CD14-positive monocyte (primary cell): ENCODE measurements around the gene TNNT3. TPM values are rescaled to one million over a fixed set of nuclear protein-coding genes. Genes with fewer than 3 reads are reported as not detected.

ENCODE experiments used
- DNase-seq, 3 donors: peaks; one replicate each; pipeline ENCODE4 v3.0.0-alpha.2; 2011 to 2022
- H2AFZ ChIP-seq: 2 replicates; pipeline ENCODE4 v1.6.0; 2012; ENCODE audit warnings: mild to moderate bottlenecking, low read depth, low read length, inconsistent platforms; ENCODE audit not compliant: insufficient read depth, poor library complexity, severe bottlenecking
- H3K27ac ChIP-seq, 2 donors: 1 replicate in 1 of 2; 2 replicates in 1 of 2; pipeline ENCODE4 v1.5.1; 2012 to 2013; ENCODE audit warnings: low read length in 2 of 2, control low read depth in 1 of 2, inconsistent platforms in 1 of 2, low read depth in 1 of 2, mild to moderate bottlenecking in 1 of 2
- H3K27me3 ChIP-seq, 2 donors: one replicate each; pipeline versions ENCODE4 v1.6.0 to v1.6.1; 2011 to 2013; ENCODE audit warnings: low read length in 2 of 2; ENCODE audit not compliant: control insufficient read depth in 2 of 2, insufficient read depth in 2 of 2
- H3K36me3 ChIP-seq, 2 donors: replicated peaks in 1 of 2; 1 replicate in 1 of 2; 2 replicates in 1 of 2; pipeline versions ENCODE4 v1.5.1 to v1.6.1; 2012 to 2013; ENCODE audit warnings: low read length in 2 of 2, control low read depth in 1 of 2, inconsistent platforms in 1 of 2, mild to moderate bottlenecking in 1 of 2; ENCODE audit not compliant: insufficient read depth in 2 of 2, control insufficient read depth in 1 of 2
- H3K4me1 ChIP-seq, 2 donors: 1 replicate in 1 of 2; 2 replicates in 1 of 2; pipeline versions ENCODE4 v1.5.1 to v1.6.1; 2012 to 2013; ENCODE audit warnings: low read length in 2 of 2, control low read depth in 1 of 2, inconsistent platforms in 1 of 2, mild to moderate bottlenecking in 1 of 2, moderate library complexity in 1 of 2; ENCODE audit not compliant: insufficient read depth in 2 of 2, control insufficient read depth in 1 of 2
- H3K4me2 ChIP-seq: replicated peaks from 2 replicates; pipeline ENCODE3; 2012; ENCODE audit warnings: low read length, moderate library complexity, mild to moderate bottlenecking; ENCODE audit not compliant: poor library complexity, severe bottlenecking; ENCODE audit errors: extremely low read depth
- H3K4me3 ChIP-seq, 3 experiments: fragments of 200-600 bp in 1 of 3; sonication (generic) in 1 of 3; replicated peaks in 1 of 3; 1 replicate in 2 of 3; 2 replicates in 1 of 3; pipeline ENCODE4 v1.5.1; 2011 to 2013; ENCODE audit warnings: low read length in 3 of 3, mild to moderate bottlenecking in 3 of 3, control low read depth in 2 of 3, low read depth in 2 of 3, inconsistent platforms in 1 of 3, moderate library complexity in 1 of 3
- H3K79me2 ChIP-seq: 2 replicates; pipeline ENCODE4 v1.6.0; 2012; ENCODE audit warnings: mild to moderate bottlenecking, control low read depth, inconsistent platforms, low read length, moderate library complexity; ENCODE audit not compliant: insufficient read depth
- H3K9ac ChIP-seq: 2 replicates; pipeline ENCODE4 v1.6.0; 2017; ENCODE audit warnings: low read length, mild to moderate bottlenecking; ENCODE audit not compliant: insufficient read depth, poor library complexity, severe bottlenecking
- H3K9me3 ChIP-seq, 2 donors: replicated peaks in 1 of 2; 1 replicate in 1 of 2; 2 replicates in 1 of 2; pipeline versions ENCODE4 v1.5.1 to v1.6.1; 2012 to 2013; ENCODE audit warnings: low read length in 2 of 2, control low read depth in 1 of 2; ENCODE audit not compliant: control insufficient read depth in 1 of 2, insufficient read depth in 1 of 2
- H4K20me1 ChIP-seq: 2 replicates; pipeline ENCODE4 v1.6.0; 2012; ENCODE audit warnings: mild to moderate bottlenecking, low read length, control low read depth, moderate library complexity; ENCODE audit not compliant: insufficient read depth
- H3K27ac Mint-ChIP-seq, 7 donors: one replicate each; pipeline ENCODE4 v1.8.0; 2020; ENCODE audit warnings: mild to moderate bottlenecking in 7 of 7, mixed read lengths in 7 of 7, moderate library complexity in 6 of 7, inconsistent platforms in 2 of 7
- H3K27me3 Mint-ChIP-seq, 3 donors: one replicate each; pipeline ENCODE4 v1.8.0; 2021 to 2022; ENCODE audit warnings: low read depth in 3 of 3, mild to moderate bottlenecking in 3 of 3, mixed read lengths in 3 of 3, moderate library complexity in 3 of 3, inconsistent platforms in 1 of 3
- H3K36me3 Mint-ChIP-seq, 2 donors: one replicate each; pipeline ENCODE4 v1.8.0; 2020; ENCODE audit warnings: mixed read lengths in 2 of 2, inconsistent platforms in 1 of 2, mild to moderate bottlenecking in 1 of 2
- H3K4me1 Mint-ChIP-seq: one replicate; pipeline ENCODE4 v1.8.0; 2020; ENCODE audit warnings: mild to moderate bottlenecking, mixed read lengths
- H3K4me3 Mint-ChIP-seq, 2 donors: one replicate each; pipeline ENCODE4 v1.8.0; 2020; ENCODE audit warnings: mild to moderate bottlenecking in 2 of 2, mixed read lengths in 2 of 2, moderate library complexity in 1 of 2
- H3K9me3 Mint-ChIP-seq, 7 donors: one replicate each; pipeline ENCODE4 v1.8.0; 2020 to 2022; ENCODE audit warnings: mixed read lengths in 7 of 7, mild to moderate bottlenecking in 6 of 7, moderate library complexity in 6 of 7, inconsistent platforms in 2 of 7
- CTCF ChIP-seq: fragments of 200-600 bp; IDR thresholded peaks from one replicate; pipeline ENCODE4 v1.8.0; 2022; ENCODE audit warnings: antibody characterized with exemption, mild to moderate bottlenecking
- WGBS: methylation state at CpG from one replicate; pipeline ENCODE4 v1.1.5; 2013; ENCODE audit warnings: missing lambda C conversion rate; ENCODE audit not compliant: insufficient coverage; 5-methylcytosine and 5-hydroxymethylcytosine counted together
- intact Hi-C, 2 donors: fragments of 100-400 bp; cut with micrococcal nuclease; formaldehyde crosslinking; loops; one replicate each; pipeline versions ENCODE4 v1.15.0 to v1.15.1; 2023
- polyA plus RNA-seq, 3 donors: library from polyadenylated mRNA; depleted of rRNA in 1 of 3; unstranded in 2 of 3; stranded (reverse) in 1 of 3; fragments of 300-500 nt in 2 of 3; fragments of >200 nt in 1 of 3; fragmentation: Illumina TruSeq in 2 of 3; gene quantifications; 1 replicate in 2 of 3; 2 replicates in 1 of 3; pipeline ENCODE4 v1.2.3, GENCODE V29; 2012 to 2021

Gene TNNT3
- polyA plus RNA-seq, 3 donors = 1.4 TPM; not detected in 2

DNA sequence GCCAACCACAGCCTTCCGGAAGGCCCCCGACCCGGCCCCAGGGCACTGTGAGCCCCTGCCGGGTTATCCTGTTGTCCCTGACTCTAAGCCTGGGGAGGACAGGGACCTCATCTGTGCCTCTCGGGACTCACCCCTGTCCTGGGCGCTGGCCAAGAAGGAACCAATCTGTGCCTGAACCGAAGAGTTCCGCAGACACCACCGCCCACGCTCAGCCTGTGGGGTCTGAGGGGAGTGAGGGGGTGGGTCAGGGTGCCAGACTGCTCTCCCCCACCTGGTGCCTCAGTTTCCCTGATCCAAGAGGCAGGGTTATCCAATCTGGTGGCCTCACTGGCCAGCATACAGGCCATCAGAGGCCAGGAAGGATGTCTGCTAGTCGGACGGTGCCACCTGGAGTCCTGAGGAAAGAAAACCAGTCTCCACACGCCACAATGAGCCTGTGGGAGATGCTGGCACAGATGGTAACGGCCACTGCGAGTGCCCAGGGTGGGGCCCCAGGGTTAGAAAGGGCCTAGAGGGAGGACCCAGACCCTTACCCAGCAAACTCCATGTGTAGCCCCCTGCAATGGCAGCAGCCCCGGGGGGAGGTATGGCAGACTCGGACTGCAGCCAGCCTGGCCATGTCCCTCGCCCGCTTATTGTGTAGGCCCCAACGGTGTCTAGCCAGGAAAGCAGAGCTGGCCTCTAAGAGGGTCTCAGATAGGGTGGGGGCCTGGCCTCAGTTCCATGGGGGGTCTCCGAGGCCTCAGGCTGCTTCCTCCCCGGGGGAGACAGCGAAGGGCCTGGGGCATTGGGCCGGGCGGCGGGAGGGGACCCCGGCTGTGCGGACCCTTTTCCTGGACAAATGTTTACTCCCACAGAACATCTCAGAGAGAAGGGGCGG lies 827 bp upstream of the TNNT3 start:
- Histone ChIP-seq H3K4me3 (no peak overlapping the region), H4K20me1 (peaks cover 25% of the 10 kb centered on the region), H3K9me3 (no peaks in the 10 kb centered on the region), H3K4me1 (no peaks in the 10 kb centered on the region), H3K9ac (no peak overlapping the region), H3K4me2 (no peak overlapping the region), H3K79me2 (no peaks in the 10 kb centered on the region), H3K27ac (no peak overlapping the region), H3K36me3 (no peaks in the 10 kb centered on the region), H2AFZ (no peak overlapping the region), H3K27me3 (no peaks in the 10 kb centered on the region)
- 79% methylated on average over 11 of the region's 29 CpGs for WGBS
- peak in 1 of 3 donors; percentile 18 for DNase-seq
- Mint-ChIP-seq H3K36me3 (no peaks in the 10 kb centered on the region), H3K4me3 (no peak overlapping the region), H3K27ac (no peak overlapping the region), H3K9me3 (peaks cover 0 to 5% (median 0%) of the 10 kb centered on the region in 7 donors), H3K27me3 (peaks cover 6 to 8% (median 6%) of the 10 kb centered on the region in 3 donors), H3K4me1 (peaks cover 2% of the 10 kb centered on the region)
- no peak for TF ChIP-seq CTCF
- intact Hi-C loops = loop anchor here (5.0 to 10.0 kb wide), 3 partner anchors 36 to 84 kb away; partner anchors contain the start of genes SYT8 (in 1 of the 2) and TNNI2 (in 1 of the 2)

GRCh38 chr11:1920128-1920908 lies 815 bp downstream of the TNNT3 start:
- H3K4me3 ChIP-seq = no peak overlapping the region
- H3K36me3 ChIP-seq = no peaks in the 10 kb centered on the region
- H3K4me3 Mint-ChIP-seq = no peak overlapping the region
- H3K4me2 ChIP-seq = no peak overlapping the region
- no peaks in the 10 kb centered on the region for H3K27me3 ChIP-seq
- TF ChIP-seq CTCF = no peak
- H3K9me3 ChIP-seq = no peaks in the 10 kb centered on the region
- peaks cover 25% of the 10 kb centered on the region for H4K20me1 ChIP-seq
- no peaks in the 10 kb centered on the region for H3K36me3 Mint-ChIP-seq
- peaks cover 2% of the 10 kb centered on the region for H3K4me1 Mint-ChIP-seq
- no peak overlapping the region for H3K27ac ChIP-seq
- H3K9ac ChIP-seq = no peak overlapping the region
- H3K27ac Mint-ChIP-seq = no peak overlapping the region
- H3K4me1 ChIP-seq = no peaks in the 10 kb centered on the region
- H3K79me2 ChIP-seq = no peaks in the 10 kb centered on the region
- H2AFZ ChIP-seq = no peak overlapping the region
- peaks cover 0 to 4% (median 0%) of the 10 kb centered on the region in 7 donors for H3K9me3 Mint-ChIP-seq
- 94% methylated on average over 14 of the region's 25 CpGs for WGBS
- intact Hi-C loops = loop anchor here in 1 of 2 donors (5.0 to 10.0 kb wide), 2 partner anchors 223 to 234 kb away; partner anchors contain the start of gene KRTAP5-6
- no peak for DNase-seq
- H3K27me3 Mint-ChIP-seq = peaks cover 6 to 7% (median 6%) of the 10 kb centered on the region in 3 donors
